ENCODE results near the gene GNAT1. TPM values are rescaled to one million over a fixed set of nuclear protein-coding genes. Genes with fewer than 3 reads are reported as not detected.

Gene GNAT1
- total RNA-seq, 1 donor from 2014 or later: not detected

GRCh38 chr3:50154840-50155490 lies 36.4 kb upstream of the GNAT1 start, which contains the start of gene SEMA3F:
TSS of gene SEMA3F (plus strand) at chr3:50155324. CDS start at chr3:50159623, 4,299 bp downstream.
- ATAC-seq (ENCODE audit: low read depth) (peak; percentile 92), DNase-seq (peak; percentile 63)
- peaks cover 34% of the 10 kb centered on the region for H3K27me3 Mint-ChIP-seq
- H3K4me3 Mint-ChIP-seq: peak within 1 kb of the TSS; percentile 79
- no peak within 1 kb of the TSS for H3K27ac Mint-ChIP-seq
- intact Hi-C loops (cut with micrococcal nuclease): loop anchor here (1.0 to 2.0 kb wide), 4 partner anchors 34 to 299 kb away; partner anchors contain the start of gene TRAIP
- H3K36me3 Mint-ChIP-seq (ENCODE audit: low read depth): no peaks in the 10 kb centered on the region
- ChIA-PET POLR2A (no interaction called here), CTCF (no interaction called here)
- H3K9me3 Mint-ChIP-seq: no peaks in the 10 kb centered on the region
- peaks cover 13% of the 10 kb centered on the region for H3K4me1 Mint-ChIP-seq
- TF ChIP-seq CTCF (IDR thresholded peaks at IDR 0.05): no peak

GRCh38 chr3:50155491-50155878 lies 35.9 kb upstream of the GNAT1 start:
- Mint-ChIP-seq H3K27ac (no peak overlapping the region), H3K9me3 (no peaks in the 10 kb centered on the region), H3K4me3 (peak overlapping the region; percentile 72), H3K4me1 (peaks cover 13% of the 10 kb centered on the region), H3K27me3 (peaks cover 32% of the 10 kb centered on the region), H3K36me3 (ENCODE audit: low read depth) (no peaks in the 10 kb centered on the region)
- no peak for TF ChIP-seq CTCF (IDR thresholded peaks at IDR 0.05)
- intact Hi-C loops (cut with micrococcal nuclease): loop anchor here (1.0 to 2.0 kb wide), 2 partner anchors 37 to 118 kb away; no protein-coding TSS in a partner anchor
- DNase-seq (no peak), ATAC-seq (ENCODE audit: low read depth) (no peak)
- POLR2A ChIA-PET: no interaction called here
- CTCF ChIA-PET: no interaction called here

GRCh38 chr3:50155891-50156290 lies 35.5 kb upstream of the GNAT1 start:
- Mint-ChIP-seq H3K4me3 (peak overlapping the region; percentile 72), H3K9me3 (no peaks in the 10 kb centered on the region), H3K27ac (no peak overlapping the region), H3K27me3 (peaks cover 30% of the 10 kb centered on the region), H3K4me1 (peaks cover 13% of the 10 kb centered on the region), H3K36me3 (ENCODE audit: low read depth) (no peaks in the 10 kb centered on the region)
- intact Hi-C loops (cut with micrococcal nuclease): loop anchor here (1.0 to 2.0 kb wide), 2 partner anchors 37 to 117 kb away; no protein-coding TSS in a partner anchor
- ChIA-PET POLR2A (no interaction called here), CTCF (no interaction called here)
- no peak for ATAC-seq (ENCODE audit: low read depth)
- DNase-seq: no peak
- TF ChIP-seq CTCF (IDR thresholded peaks at IDR 0.05): no peak

- no peak for ATAC-seq (ENCODE audit: low read depth)
- no peak overlapping the region for H3K4me3 Mint-ChIP-seq
- DNase-seq: no peak
- ChIA-PET CTCF (interaction anchor here (0.5 kb wide), 1 partner anchor 674 kb away, joined by 3 read pairs; no protein-coding TSS in a partner anchor), POLR2A (no interaction called here)
- H3K36me3 Mint-ChIP-seq (ENCODE audit: low read depth): no peaks in the 10 kb centered on the region
- TF ChIP-seq CTCF (IDR thresholded peaks at IDR 0.05): no peak
- peaks cover 13% of the 10 kb centered on the region for H3K4me1 Mint-ChIP-seq
- intact Hi-C loops (cut with micrococcal nuclease): no loop called here
- H3K27ac Mint-ChIP-seq: no peak overlapping the region
- H3K27me3 Mint-ChIP-seq: peaks cover 30% of the 10 kb centered on the region
- no peaks in the 10 kb centered on the region for H3K9me3 Mint-ChIP-seq
Measured at GRCh38 chr3:50156549-50157493, 34.6 kb upstream of the GNAT1 start.

All from activated B cell treated with CpG ODN at 0.5 μM for 24 hours (primary cell).